ELF-1 (cell line): ENCODE measurements around the gene IRF2BPL.

ENCODE experiments used
- DNase-seq: peaks from one replicate; pipeline ENCODE4 v3.0.0-alpha.2; 2016; ENCODE audit warnings: low read depth, low spot score

The IRF2BPL gene

DNA sequence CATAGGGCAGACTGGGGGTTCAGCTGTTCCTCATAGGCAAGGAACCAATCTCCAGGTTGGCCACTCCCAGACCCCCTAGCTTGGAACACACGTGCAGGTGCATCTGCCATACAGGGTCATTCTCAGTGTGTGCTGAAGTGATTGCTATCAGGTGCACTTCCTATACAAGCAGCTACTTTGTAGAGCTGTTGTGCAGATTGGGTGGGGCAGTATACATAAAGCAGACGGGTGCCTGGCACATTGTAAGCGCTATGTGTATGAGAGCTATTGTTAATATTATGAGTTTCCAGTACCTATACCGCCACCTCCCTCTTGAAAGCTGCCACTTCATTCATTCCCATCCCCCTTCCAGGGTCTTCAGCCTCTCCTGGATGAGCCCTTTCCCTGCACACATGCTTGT lies 17.3 kb downstream of the IRF2BPL start:
- DNase-seq, result no peak

- DNase-seq, result no peak
Observed at GRCh38 chr14:77009014-77009413, 19.5 kb downstream of the IRF2BPL start.

GRCh38 chr14:77008541-77008940 lies 20.0 kb downstream of the IRF2BPL start:
- no peak for DNase-seq

DNA sequence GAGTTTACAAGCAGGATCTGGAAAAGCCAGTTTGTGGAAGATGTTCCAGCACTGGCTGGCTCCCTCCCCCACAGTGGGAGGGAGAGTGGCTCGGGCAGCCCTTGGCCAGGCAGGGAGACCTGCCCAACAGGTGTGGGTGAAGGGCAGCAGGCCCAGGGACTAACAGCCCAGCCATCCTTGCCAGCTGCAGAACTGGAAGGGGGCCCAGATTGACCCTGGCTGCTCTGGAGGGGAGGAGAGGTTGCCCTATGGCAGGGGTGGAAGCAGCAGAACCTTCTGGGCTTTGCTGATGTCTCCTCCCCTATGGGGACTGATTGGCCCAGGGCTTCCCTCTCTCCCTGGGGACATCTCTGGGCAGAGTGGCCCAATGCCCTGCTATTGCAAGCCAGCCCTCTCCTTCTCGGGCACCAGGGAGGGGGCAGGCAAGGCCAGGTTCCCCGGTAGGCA lies 20.5 kb downstream of the IRF2BPL start:
- DNase-seq, result peak; percentile 61

- DNase-seq, result no peak
Observed at GRCh38 chr14:77007183-77007974, 21.1 kb downstream of the IRF2BPL start.

- DNase-seq, result no peak
Observed at GRCh38 chr14:77006132-77006531, 22.4 kb downstream of the IRF2BPL start.

GRCh38 chr14:77005559-77005958 lies 22.9 kb downstream of the IRF2BPL start:
- no peak for DNase-seq

DNA sequence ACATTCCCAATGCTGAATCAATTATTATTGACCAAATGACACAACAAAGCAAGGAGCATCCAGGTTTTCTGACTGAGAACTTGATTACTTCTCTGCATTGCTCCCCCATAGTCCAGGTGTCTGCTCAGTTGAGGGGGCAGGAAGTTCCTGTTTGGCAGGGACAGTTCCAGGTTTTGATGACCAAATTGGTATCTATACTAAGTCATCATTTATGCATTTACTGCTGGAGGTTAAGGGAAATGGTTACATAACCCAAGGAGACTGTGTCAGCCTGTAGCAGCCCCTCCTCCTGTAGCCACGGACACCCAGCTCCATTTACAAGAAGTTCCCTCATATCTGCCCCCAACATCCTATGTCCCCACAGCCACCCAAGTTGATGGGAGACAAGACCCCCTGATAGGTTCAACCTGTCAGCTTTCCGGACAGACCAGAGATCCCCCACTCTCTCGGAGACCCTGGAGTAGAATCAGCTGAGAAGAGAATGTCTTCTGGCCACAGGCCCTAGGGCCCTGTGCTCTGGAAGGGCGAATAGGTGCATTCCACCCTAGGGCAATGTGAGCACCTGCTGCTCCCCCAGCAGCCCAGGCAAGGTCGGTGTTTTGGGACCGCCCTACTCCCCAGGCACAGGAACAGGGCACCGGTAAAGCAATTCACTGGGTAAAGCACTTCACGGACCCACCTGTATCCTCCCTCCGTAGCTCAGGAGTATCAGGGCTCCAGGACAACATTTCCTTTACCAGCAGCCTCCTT lies 23.6 kb downstream of the IRF2BPL start:
- peak; percentile 77 for DNase-seq

GRCh38 chr14:77003960-77004710 lies 24.4 kb downstream of the IRF2BPL start:
- peak; percentile 83 for DNase-seq

DNA sequence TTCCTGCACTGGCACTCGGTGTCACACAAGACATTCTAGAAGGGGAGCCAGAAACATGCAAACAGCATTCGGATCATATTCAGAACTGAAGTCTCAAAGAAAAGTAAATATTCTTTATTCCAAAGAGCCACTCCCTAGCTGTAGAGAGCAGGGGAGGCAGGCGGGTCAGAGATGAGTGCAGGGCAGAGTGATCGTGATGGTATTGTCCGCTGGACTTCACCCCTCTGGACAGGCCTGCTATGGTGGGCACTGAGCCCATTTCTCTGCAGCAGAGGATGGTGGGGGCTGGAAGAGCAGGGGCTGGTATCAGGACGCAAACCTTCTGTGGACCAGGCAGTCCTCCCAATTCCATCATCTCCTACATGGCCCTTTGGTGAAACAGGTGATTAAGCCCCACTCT lies 25.6 kb downstream of the IRF2BPL start:
- no peak for DNase-seq

- no peak for DNase-seq
Observed at GRCh38 chr14:77002335-77002734, 26.2 kb downstream of the IRF2BPL start.

DNA sequence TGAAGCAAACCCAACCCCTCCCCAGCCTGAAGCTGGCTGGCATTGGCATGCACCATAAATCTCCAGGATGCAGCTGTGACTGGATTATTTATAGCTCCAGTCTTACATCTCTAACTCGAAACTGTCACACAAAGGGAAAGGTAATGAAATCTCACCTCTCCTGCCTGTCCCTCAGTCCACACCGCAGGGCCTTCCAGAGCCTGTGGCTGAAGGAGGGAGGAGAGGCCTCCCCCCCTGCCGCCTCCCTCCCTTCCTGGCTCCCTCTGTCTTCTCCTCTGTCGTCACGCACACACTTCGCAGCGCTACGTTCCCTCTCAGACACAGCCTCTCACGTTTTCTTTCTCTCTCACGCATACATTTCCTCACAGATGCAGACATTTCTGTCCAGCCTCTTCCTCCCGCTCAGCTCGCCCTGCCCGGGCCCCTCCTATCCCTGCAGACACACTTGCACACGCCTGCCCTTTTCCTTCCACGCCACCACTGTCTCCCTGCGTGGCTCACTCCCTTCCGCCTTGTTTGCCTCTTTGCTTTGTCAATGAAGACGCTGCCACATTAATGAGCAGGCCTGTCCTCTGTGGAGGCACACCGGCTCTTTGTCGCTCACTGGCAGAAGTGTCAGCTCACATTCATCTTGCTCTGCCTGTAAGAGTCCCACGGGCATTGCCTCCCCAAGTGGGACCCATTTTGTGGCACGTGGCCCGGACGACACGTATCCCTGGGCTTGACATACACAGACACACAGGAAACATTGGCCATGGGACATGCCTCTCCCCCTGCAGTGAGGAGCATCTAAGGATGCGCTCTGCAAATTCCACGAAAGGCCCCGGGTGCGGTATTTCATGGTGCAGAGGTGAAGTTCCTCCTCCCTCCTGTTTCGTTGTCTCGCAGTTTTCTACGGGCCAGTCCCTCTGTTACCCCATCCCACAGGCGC lies 27.9 kb downstream of the IRF2BPL start:
- DNase-seq, result peak; percentile 47

- DNase-seq, result no peak
Observed at GRCh38 chr14:76998910-76999309, 29.6 kb downstream of the IRF2BPL start.

- DNase-seq, result peak; percentile 47
Observed at GRCh38 chr14:76997257-76997970, 31.1 kb downstream of the IRF2BPL start.

DNA sequence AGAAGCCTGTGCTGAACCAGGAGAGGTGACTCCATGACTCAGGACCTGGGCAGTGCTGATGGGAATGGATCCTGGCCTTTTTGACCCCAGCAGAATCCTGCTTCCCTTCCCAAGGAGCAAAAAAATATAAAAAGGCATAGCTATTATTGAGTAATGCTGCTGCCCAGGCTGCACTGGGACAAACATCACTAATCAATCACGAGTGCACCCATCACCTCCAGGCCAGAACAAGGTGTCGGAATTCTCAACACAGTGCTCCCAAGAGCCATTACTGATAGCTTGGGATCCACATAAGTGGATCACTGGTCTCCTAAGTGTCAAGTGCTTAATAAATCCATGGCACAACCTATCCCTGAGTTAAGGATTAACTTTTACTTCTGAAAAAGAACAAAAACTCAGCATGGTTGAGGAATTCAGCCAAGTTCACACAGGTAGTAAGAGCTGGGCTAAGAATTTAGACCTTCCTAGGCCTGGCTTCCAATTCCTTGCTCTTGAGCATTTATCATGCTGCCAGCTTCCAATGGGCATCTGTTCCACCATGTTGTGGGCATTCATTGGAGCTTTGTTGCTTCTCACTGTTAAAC lies 31.9 kb downstream of the IRF2BPL start:
- DNase-seq, result no peak

- no peak for DNase-seq
Observed at GRCh38 chr14:76995279-76996035, 33.1 kb downstream of the IRF2BPL start.

GRCh38 chr14:76993752-76994151 lies 34.8 kb downstream of the IRF2BPL start:
- DNase-seq, result peak; percentile 39

DNA sequence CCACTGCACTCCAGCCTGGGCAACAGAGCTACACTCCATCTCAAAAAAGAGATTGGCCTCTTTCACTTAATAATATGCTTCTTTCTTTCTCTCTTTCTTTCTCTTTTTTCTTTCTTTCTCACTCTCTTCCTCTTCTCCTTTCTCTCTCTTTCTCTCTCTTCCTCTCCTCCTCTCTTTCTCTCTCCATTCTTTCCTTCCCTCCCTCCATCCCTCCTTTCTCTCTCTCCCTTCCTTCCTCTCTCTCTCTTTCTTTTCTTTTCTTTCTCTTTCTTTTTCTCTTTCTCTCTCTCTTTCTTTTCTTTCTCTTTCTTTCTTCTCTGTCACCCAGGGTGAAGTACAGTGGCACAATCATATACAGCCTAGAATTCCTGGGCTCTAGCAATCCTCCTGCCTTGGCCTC lies 38.4 kb downstream of the IRF2BPL start:
- no peak for DNase-seq

- peak; percentile 69 for DNase-seq
Observed at GRCh38 chr14:76987956-76988520, 40.5 kb downstream of the IRF2BPL start.
